ENCODE results near the gene AMOTL2.
A peak's percentile ranks its signal among the peaks of the same experiment; 100 is the strongest.

Gene AMOTL2

DNA sequence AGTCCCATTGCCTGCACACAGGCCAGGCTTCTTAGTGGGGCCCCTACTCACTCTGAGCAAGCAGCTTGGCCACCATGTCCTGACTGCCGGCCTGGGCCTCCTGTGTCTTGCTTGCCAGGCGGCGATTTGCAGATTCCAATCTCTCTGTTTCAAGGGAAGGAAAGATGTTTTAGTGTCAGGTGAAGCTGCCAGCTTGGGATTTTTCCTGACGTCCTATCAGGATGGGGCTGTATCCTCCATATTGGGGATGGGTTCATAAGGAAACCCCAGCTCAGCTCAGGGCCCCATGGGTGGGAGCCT is 8.5 kb downstream of the AMOTL2 start:
- no peak for DNase-seq

DNA sequence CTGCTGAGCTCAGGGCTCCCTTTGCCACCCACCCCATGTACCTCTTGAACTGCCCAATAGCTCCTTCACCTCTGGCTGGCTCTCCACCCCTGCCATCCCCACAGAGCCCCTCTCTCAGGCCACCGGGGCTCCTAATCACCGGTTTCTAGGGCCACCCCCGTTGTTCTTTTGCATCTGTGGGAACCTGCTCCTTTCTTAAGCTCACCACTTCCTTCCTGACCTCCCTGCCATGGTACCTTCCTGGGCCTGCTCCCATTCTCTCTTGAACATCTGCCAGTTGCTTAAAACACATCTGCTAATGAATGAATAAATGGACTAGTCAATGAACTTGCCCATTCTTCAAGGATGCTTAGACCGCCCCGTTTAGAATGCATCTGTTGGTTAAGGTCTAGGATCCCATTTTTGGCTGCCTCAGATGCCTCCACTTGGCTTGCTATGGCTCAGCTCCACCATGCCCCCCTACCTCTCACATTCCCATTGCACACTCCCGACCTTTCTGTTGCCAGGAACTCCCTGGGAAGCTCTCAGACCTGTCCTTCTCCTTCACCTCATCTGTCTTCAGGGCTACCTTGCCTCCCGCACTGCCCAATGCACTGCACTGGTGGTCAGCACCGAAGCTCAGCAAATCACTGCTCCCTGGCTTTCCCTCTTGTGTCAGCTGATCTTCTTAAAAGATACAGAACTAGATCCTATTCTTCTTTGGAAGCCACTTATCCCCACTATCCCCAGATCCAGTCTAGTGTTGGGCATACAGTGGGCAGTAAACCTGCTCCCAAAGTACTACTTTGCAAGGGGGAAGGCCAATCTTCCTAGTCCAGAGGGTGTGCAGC is 9.1 kb downstream of the AMOTL2 start:
- no peak for DNase-seq

- DNase-seq: peak; percentile 38 to 49
Measured at GRCh38 chr3:134364061-134364935, 9.9 kb downstream of the AMOTL2 start.

DNA sequence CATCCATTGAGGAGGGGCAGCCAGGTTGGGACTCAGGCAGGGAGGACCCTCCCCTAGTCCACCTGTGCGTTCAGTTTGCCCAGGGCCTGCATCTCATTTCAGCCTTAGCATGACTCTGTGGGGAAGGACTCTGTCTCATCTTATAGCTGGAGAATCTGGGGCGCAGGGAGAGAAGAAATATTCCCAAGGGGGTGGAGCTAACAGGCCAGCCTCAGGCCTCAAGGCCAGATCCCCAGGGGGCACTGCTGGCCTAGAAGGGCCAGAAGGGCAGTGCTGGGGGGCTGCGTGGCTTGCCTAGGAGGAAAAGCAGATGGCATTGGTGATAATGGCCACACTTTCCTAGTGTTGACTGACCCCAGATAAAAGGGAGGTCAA is 10.9 kb downstream of the AMOTL2 start:
- no peak for DNase-seq

GRCh38 chr3:134362670-134363380 is 11.4 kb downstream of the AMOTL2 start:
- no peak for DNase-seq

GRCh38 chr3:134362221-134362620 is 12.0 kb downstream of the AMOTL2 start:
- DNase-seq: no peak

- DNase-seq: no peak
Measured at GRCh38 chr3:134361162-134361835, 12.9 kb downstream of the AMOTL2 start.

DNA sequence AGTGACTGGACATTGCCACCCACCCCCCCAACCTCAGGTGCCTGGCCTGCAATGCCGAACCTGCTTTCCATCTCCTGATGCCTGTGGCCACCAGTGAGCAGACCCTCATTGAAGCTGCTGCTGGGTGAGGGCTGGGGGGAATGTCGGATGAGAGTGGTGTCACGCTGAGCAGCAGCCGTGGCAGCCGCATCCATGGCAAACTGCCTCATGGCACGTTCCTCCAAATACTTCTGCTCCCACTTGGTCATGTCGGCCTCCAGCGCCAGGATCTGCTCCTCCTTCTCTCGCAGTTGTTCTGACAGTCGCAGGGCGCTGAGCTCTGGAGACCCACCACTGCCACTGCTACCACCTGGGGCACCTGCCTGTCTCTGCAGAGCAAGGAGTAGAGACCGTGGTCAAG is 14.2 kb downstream of the AMOTL2 start:
- no peak for DNase-seq

DNA sequence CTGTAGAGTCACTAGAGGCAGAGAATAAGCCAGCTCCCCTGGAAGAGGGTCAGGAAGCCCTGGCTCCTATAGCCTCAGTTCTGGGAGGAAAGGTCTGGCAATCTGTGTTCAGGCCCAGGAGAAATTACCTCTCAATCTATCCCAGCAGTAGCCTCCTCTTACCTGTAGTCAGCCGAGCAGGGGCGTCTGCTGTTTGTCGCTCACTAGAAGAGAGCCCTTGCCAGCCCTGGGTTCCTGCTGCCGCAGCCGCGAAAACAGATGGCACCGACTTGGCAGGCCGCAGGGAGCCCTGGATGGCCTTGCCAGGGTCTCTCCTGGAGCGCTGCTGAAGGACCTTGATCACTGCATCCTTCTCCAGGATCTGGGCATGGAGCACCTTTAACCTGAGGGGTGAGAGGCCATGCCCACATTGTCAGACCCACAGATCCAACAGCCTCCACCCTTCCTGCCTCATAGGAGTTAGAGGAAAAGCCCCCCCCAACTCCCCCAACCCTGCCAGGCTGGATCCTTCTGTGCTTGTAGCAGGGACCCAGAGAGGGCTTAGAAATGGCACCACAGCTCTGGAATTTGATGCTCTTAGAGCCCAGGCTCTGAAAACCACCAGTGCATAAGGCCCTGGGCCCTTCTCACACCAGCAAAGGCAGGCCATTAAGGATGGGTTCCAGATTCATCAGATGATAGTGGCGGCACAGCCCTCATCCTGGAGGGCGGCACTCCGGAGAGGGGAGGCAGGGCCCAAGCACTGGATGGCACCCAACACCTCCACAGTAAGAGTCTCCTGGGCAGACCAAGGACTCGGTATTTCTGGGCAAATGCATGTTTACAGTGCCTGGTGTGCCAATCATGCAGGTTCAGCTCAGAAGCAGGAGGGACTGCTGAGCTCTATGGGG is 14.9 kb downstream of the AMOTL2 start:
- no peak for DNase-seq

DNA sequence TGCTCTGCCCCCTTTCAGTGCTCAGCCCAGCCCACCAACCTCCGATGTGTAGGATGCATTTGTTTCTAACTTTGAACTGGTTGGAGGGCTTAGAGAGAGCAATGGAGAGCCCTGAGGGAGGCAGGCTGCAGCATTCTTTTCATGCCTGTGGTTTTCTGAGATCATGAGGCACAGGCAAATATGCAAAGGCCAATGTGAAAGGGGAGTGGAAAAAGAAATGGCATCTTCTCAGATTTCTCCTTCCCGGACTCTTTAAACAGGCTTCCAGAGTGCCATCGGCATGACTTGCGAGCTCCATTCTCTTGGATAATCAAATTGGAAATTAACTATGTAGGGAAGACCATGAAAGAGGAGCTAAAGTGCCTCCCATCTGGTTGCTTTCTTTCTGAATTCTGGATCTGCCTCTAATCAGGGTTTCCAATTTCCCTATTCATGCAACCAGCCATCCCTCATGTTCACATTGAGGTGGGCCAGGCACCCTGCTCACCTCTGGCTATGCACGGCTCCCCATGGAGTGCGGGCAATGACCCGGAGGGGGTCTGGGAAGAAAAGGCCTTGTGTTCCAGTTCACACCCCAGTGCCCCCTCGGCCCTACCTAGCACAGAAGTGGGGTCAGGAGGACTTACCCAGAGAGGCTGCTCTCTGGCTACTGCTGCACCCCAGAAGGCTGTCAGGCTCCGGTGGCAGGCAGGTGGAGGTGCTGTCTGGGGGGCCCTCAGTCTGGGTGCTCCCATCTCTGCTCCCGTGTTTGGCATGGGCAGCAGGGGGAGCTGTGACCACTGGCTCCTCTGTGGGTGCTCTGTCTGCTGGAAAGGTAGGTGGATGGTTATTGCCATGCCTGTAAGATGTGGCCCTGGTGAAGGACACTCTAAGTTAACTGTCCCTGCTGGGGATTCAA is 16.1 kb downstream of the AMOTL2 start:
- DNase-seq: no peak

- no peak for DNase-seq
Measured at GRCh38 chr3:134357261-134357913, 16.9 kb downstream of the AMOTL2 start.

GRCh38 chr3:134356411-134357040 is 17.7 kb downstream of the AMOTL2 start:
- no peak for DNase-seq

DNA sequence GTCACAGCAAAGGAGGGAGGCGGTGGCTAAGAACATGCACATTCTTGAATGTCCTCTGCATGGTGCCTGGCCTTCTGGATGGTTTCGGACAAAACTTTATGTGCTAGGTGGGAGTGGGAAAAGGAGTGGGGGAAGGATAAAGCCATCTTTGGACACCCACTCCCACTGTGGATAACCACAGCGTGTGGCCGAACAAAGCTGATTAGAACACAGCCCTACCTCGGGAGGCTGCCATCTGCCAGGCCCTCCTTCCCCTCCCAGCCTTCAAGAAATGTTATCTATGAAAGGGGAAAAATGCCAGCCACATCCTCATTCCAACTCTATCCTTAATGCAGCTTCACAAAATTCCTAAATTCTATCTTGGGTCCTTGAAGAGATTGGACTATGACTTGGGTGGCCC is 18.8 kb downstream of the AMOTL2 start:
- DNase-seq: no peak

GRCh38 chr3:134354612-134355251 is 19.5 kb downstream of the AMOTL2 start:
- DNase-seq: no peak

- no peak for DNase-seq
Measured at GRCh38 chr3:134353831-134354611, 20.2 kb downstream of the AMOTL2 start.

- no peak for DNase-seq
Measured at GRCh38 chr3:134353171-134353825, 20.9 kb downstream of the AMOTL2 start.

DNA sequence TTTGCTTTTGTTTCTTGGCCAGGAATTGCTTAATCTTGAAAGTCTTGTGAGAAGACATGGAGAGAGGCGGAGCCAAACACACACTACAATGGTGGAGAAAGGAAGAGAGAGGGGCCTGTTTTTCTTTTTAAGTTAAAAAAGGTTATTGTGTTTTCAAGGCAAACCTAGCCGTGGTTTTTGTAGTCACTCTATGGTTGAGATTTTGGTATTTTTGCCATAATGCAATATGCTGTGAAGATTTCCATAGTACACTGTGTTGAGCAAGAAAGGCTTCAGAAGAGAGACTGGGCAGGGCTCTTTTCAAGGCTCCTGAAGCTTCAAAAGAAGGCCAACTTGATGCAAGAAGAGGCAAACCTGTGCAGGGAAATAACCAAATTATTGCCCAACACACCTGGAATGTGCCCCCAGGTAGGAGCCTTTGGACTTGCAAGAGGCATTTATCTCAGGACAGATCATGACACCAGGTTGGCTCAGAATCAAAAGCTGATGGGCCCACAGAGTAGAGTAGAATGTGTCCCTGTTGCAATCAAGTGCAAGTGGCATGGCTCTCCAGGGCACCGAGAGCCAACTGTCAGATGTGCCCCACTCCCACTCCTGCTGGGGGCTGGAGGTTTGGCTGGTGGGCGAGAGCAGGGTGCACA is 22.1 kb downstream of the AMOTL2 start:
- no peak for DNase-seq

Data from NCI-H187 (cell line).